ENCODE measurements around the gene AUTS2.

The AUTS2 gene

GRCh38 chr7:70771451-70771850, 1173.2 kb downstream of the AUTS2 start:
- no peak overlapping the region for H3K4me3 ChIP-seq (ENCODE audit: low read depth, low read length)
- no peak for DNase-seq (ENCODE audit: low read depth)
- TF ChIP-seq, protein P1, sequence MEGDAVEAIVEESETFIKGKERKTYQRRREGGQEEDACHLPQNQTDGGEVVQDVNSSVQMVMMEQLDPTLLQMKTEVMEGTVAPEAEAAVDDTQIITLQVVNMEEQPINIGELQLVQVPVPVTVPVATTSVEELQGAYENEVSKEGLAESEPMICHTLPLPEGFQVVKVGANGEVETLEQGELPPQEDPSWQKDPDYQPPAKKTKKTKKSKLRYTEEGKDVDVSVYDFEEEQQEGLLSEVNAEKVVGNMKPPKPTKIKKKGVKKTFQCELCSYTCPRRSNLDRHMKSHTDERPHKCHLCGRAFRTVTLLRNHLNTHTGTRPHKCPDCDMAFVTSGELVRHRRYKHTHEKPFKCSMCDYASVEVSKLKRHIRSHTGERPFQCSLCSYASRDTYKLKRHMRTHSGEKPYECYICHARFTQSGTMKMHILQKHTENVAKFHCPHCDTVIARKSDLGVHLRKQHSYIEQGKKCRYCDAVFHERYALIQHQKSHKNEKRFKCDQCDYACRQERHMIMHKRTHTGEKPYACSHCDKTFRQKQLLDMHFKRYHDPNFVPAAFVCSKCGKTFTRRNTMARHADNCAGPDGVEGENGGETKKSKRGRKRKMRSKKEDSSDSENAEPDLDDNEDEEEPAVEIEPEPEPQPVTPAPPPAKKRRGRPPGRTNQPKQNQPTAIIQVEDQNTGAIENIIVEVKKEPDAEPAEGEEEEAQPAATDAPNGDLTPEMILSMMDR (IDR thresholded peaks at IDR 0.05; ENCODE audit: control insufficient read depth, extremely low read depth, insufficient read depth), result no peak

GRCh38 chr7:70772891-70773290, 1174.6 kb downstream of the AUTS2 start:
- TF ChIP-seq, protein P1 (IDR thresholded peaks at IDR 0.05; ENCODE audit: control insufficient read depth, extremely low read depth, insufficient read depth), result no peak
- DNase-seq (ENCODE audit: low read depth), result no peak
- H3K4me3 ChIP-seq (ENCODE audit: low read depth, low read length), result no peak overlapping the region

DNA sequence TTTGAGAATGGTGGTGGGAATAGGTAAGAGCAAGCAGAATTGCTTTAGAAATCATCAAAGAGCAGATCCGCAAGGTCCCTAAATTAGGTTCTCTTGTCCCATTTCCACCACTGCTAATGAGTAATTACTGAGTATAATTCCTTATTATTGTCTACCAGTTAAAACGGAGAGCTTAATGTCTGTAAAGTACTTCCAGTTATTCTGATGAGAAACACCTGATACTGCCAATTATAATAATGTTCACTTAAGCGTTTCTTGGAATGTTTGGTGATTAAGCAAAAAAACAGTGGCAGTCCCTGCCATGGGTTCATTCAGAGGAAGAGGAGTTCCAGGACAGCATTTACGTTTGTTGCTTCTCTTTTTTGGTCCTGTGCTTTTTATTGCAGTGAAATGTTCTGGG, 1175.1 kb downstream of the AUTS2 start:
- DNase-seq (ENCODE audit: low read depth), result no peak
- H3K4me3 ChIP-seq (ENCODE audit: low read depth, low read length), result no peak overlapping the region
- TF ChIP-seq, protein P1 (IDR thresholded peaks at IDR 0.05; ENCODE audit: control insufficient read depth, extremely low read depth, insufficient read depth), result no peak

- no peak for DNase-seq (ENCODE audit: low read depth)
- no peak overlapping the region for H3K4me3 ChIP-seq (ENCODE audit: low read depth, low read length)
- TF ChIP-seq, protein P1 (IDR thresholded peaks at IDR 0.05; ENCODE audit: control insufficient read depth, extremely low read depth, insufficient read depth), result no peak
Observed at GRCh38 chr7:70774950-70775527, 1176.8 kb downstream of the AUTS2 start.

- no peak for DNase-seq (ENCODE audit: low read depth)
- H3K4me3 ChIP-seq (ENCODE audit: low read depth, low read length), result no peak overlapping the region
- TF ChIP-seq, protein P1 (IDR thresholded peaks at IDR 0.05; ENCODE audit: control insufficient read depth, extremely low read depth, insufficient read depth), result peak; percentile 40
Observed at GRCh38 chr7:70775570-70776156, 1177.4 kb downstream of the AUTS2 start.

- TF ChIP-seq, protein P1 (IDR thresholded peaks at IDR 0.05; ENCODE audit: control insufficient read depth, extremely low read depth, insufficient read depth), result no peak
- no peak overlapping the region for H3K4me3 ChIP-seq (ENCODE audit: low read depth, low read length)
- DNase-seq (ENCODE audit: low read depth), result no peak
Observed at GRCh38 chr7:70776627-70777101, 1178.4 kb downstream of the AUTS2 start.

- H3K4me3 ChIP-seq (ENCODE audit: low read depth, low read length), result no peak overlapping the region
- no peak for DNase-seq (ENCODE audit: low read depth)
- TF ChIP-seq, protein P1 (IDR thresholded peaks at IDR 0.05; ENCODE audit: control insufficient read depth, extremely low read depth, insufficient read depth), result no peak
Observed at GRCh38 chr7:70777251-70777650, 1179.0 kb downstream of the AUTS2 start.

Data from LNCaP clone FGC (cell line).